HG03558 (cell line): ENCODE data around the gene HS3ST5.

Experiments
- ATAC-seq: cut with Tn5 transposase; IDR thresholded peaks from one replicate; pipeline ENCODE4 v1.9.1; 2021; ENCODE audit warnings: moderate number of reproducible peaks; ENCODE audit not compliant: unreplicated experiment; ENCODE audit errors: extremely low read depth

The HS3ST5 gene

GRCh38 chr6:114342826-114343781 is at the start of gene HS3ST5:
Gene HS3ST5, minus strand, starts transcription at chr6:114343023. Its CDS starts 280,178 bp downstream, at chr6:114062845.
- no peak for ATAC-seq

- ATAC-seq = no peak
Measured at GRCh38 chr6:114390176-114390575, 47.4 kb upstream of the HS3ST5 start.

DNA sequence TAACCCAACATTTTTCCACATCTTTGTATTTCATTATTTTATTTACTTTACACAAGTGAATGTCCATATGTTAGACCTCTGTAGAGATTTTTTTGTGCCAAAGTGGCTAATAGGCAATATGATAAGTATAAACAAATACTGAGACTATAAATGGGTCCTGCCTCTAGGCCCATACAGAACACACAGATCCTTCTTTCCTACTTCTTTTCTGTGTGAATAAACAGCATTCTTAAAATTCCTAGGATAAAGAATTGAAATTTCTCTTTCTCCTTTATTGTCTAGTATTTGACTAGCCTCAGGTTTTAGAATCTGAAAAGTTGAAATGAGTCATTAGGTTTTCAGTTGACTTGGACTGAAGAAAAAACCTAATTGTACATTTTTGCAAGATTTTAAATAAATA is 46.3 kb upstream of the HS3ST5 start:
- no peak for ATAC-seq

- ATAC-seq = no peak
Measured at GRCh38 chr6:114382406-114382805, 39.6 kb upstream of the HS3ST5 start.

GRCh38 chr6:114377881-114378280 is 35.1 kb upstream of the HS3ST5 start:
- ATAC-seq = no peak

GRCh38 chr6:114376611-114377175 is 33.9 kb upstream of the HS3ST5 start:
- no peak for ATAC-seq

DNA sequence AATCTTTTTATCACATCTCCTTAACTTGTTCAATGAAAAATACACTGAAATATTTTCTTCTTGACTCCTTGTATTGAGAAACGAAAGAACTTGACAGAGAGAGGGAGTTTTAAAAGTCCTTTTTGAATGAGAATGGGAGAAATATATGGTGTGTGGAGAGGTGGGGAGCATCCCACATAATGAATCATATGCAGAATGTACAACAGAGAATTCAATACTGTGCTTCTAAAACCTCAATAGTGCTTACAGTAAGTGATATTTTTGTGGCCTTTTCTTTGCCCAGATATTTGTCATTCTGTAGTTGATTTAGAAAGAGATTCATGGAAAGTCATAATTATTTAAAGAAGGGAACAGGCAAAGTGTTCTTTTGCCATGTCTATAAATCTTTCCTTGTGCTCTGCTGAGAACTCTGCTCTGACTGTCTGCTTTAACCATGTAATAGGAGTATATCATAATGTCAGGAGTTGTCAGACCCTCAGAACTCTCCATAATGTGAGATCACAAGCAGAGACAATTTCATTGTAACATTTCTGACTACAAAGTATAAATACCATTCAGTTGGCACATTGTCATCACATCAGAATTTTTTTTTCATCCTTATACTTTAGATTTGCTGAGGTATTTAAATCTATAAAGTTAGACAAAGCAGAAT is 32.8 kb upstream of the HS3ST5 start:
- no peak for ATAC-seq

- no peak for ATAC-seq
Measured at GRCh38 chr6:114367315-114367961, 24.6 kb upstream of the HS3ST5 start.

GRCh38 chr6:114366899-114367298 is 24.1 kb upstream of the HS3ST5 start:
- ATAC-seq = no peak

GRCh38 chr6:114364301-114364700 is 21.5 kb upstream of the HS3ST5 start:
- ATAC-seq = no peak

GRCh38 chr6:114362957-114363356 is 20.1 kb upstream of the HS3ST5 start:
- no peak for ATAC-seq

DNA sequence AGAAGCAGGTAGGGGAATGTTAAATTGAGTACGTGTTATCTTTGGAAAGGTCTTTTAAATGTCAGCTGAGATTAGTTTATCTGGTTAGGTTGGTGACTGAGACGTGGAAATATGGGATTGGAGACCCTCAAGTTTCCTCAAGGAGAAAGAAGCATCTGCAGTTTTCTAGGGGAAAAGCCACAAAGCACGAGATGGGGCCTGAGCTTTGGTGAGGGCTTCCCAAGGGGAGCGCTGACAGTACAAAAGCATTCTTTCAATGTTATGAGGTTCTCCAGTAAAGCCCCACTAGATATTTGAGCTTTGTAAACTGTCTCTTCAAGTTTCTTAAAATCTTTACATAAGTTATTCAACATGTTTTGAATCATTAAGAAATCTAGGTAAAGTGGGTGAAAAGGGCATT is 19.6 kb upstream of the HS3ST5 start:
- no peak for ATAC-seq

- no peak for ATAC-seq
Measured at GRCh38 chr6:114361036-114361435, 18.2 kb upstream of the HS3ST5 start.

DNA sequence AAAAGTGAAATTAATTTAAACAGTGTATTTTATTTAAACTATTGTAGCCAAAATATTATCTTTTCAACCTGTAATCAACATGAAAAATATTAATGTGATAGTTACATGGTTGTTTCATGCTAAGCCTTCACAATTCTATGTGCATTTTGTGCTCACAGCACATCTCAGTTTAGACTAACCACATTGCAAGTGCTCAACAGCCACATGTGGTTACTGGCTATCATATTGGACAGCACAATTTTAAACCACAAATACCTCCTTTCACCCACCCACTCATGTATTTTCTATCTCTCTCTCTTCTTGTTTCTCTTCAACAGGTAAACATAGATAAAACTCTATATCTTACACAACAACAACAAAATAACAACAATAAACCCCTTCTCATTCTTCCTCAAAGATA is 12.5 kb upstream of the HS3ST5 start:
- ATAC-seq = no peak

GRCh38 chr6:114354482-114354881 is 11.7 kb upstream of the HS3ST5 start:
- ATAC-seq = no peak

- no peak for ATAC-seq
Measured at GRCh38 chr6:114346451-114346850, 3.6 kb upstream of the HS3ST5 start.

DNA sequence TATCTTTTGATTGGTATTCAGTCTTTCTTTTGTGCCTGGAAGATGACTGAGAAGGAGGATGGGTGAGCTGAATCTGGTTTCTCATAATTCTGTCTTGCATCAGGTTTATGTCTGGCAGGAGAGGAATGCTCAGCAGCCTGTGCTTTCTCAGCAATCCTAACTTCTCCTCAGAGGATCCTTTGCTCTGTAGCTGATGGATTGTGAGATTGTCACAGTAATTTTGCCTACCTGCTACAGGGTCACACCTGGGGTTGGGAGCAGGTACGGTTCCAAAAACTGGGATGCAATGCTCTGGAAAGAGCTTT is 2.1 kb upstream of the HS3ST5 start:
- no peak for ATAC-seq

- ATAC-seq = no peak
Measured at GRCh38 chr6:114344246-114344970, 1.6 kb upstream of the HS3ST5 start.

DNA sequence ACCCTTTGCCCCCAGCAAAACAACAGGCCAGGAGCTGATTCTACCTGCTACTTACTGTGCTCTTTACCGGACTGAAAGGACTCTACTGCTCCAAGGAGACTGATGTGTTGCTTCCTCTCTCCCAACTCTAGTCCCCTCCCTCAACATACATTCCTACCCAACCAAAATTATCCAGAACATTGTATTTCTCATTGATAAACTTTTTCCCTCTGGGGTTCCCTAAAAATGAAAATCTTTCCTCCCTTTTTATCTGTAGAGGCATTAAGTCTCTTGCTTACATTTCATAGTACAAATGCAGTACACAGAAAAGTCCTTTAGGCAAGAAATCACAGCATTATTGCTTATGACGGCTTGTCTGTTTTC is 940 bp upstream of the HS3ST5 start:
- no peak for ATAC-seq

- ATAC-seq = no peak
Measured at GRCh38 chr6:114342086-114342825, 567 bp downstream of the HS3ST5 start.
